HepG2 (cell line): ENCODE results near the gene PRR22. TPM values are rescaled to one million over a fixed set of nuclear protein-coding genes. Genes with fewer than 3 reads are reported as not detected.

ENCODE experiments used
- ARID4A ChIP-seq: sonication (generic); formaldehyde crosslinking; IDR thresholded peaks from 2 replicates; pipeline ENCODE4 v1.5.0; 2020; ENCODE audit warnings: mild to moderate bottlenecking, missing genetic modification reagents, borderline replicate concordance
- ATF7 ChIP-seq, 2 experiments: fragments of 450-650 bp in 1 of 2; sonication (generic) in 1 of 2; formaldehyde crosslinking in 1 of 2; IDR thresholded peaks; 2 replicates each; pipeline versions ENCODE4 v1.4.0 to v1.6.1; 2016 to 2020; ENCODE audit warnings: antibody characterized with exemption in 1 of 2, mild to moderate bottlenecking in 1 of 2, missing genetic modification reagents in 1 of 2
- HINFP ChIP-seq: sonication (generic); formaldehyde crosslinking; IDR thresholded peaks from 2 replicates; pipeline ENCODE4 v1.4.0; 2020; ENCODE audit warnings: low read depth, mild to moderate bottlenecking, missing genetic modification reagents
- KDM2A ChIP-seq: sonication (generic); formaldehyde crosslinking; IDR thresholded peaks from 2 replicates; pipeline ENCODE4 v1.4.0; 2020; ENCODE audit warnings: low read depth, missing genetic modification reagents, borderline replicate concordance
- KDM5A ChIP-seq: fragments of 200-600 bp; sonication (generic); IDR thresholded peaks from 2 replicates; pipeline ENCODE4 v1.7.0; 2018; ENCODE audit warnings: antibody characterized with exemption, mild to moderate bottlenecking, low read length, borderline replicate concordance
- MTF2 ChIP-seq: sonication (generic); formaldehyde crosslinking; IDR thresholded peaks from 2 replicates; pipeline ENCODE4 v1.5.0; 2020; ENCODE audit warnings: missing genetic modification reagents, borderline replicate concordance
- TARDBP ChIP-seq: sonication (generic); formaldehyde crosslinking; IDR thresholded peaks from 2 replicates; pipeline ENCODE4 v1.8.0; 2022; ENCODE audit warnings: mild to moderate bottlenecking, missing genetic modification reagents
- polyA plus RNA-seq, 8 experiments: library from polyadenylated mRNA; depleted of rRNA in 3 of 8; stranded (reverse) in 7 of 8; unstranded in 1 of 8; fragments of >200 nt; fragmentation: Illumina TruSeq in 4 of 8; extraction: Trizol in 4 of 8; gene quantifications; 2 replicates each; pipeline versions ENCODE4 v1.2.1 to v1.2.3, GENCODE V29; 2011 to 2016; ENCODE audit warnings: low read depth in 4 of 8, missing spikeins in 1 of 8, mixed read lengths in 1 of 8; ENCODE audit not compliant: insufficient read depth in 1 of 8
- total RNA-seq, 5 experiments: library from RNA; depleted of rRNA; stranded (reverse); fragments of >200 nt; fragmentation: Illumina TruSeq; extraction: Trizol; gene quantifications; 2 replicates each; pipeline ENCODE4 v1.2.3, GENCODE V29; 2016; ENCODE audit warnings: low read depth in 1 of 5
- TF ChIP-seq, protein P1 (sequence below): IDR thresholded peaks from 2 replicates; pipeline ENCODE4 v1.6.1; 2016; ENCODE audit warnings: low read depth, missing genetic modification reagents, missing compliant biosample characterization
- TF ChIP-seq, protein P2 (sequence below): sonication (generic); formaldehyde crosslinking; IDR thresholded peaks from 2 replicates; pipeline ENCODE4 v1.4.0; 2020; ENCODE audit warnings: missing genetic modification reagents
- TF ChIP-seq, protein P3 (sequence below): IDR thresholded peaks from 2 replicates; pipeline ENCODE4 v1.6.1; 2016

Gene PRR22
- total and polyA plus RNA-seq, 2 of the 13 experiments (the other 11 are each of a cell fraction or from before 2014, with no cell fraction given), result 0.84 to 2.3 TPM

- TF ChIP-seq, protein P1, sequence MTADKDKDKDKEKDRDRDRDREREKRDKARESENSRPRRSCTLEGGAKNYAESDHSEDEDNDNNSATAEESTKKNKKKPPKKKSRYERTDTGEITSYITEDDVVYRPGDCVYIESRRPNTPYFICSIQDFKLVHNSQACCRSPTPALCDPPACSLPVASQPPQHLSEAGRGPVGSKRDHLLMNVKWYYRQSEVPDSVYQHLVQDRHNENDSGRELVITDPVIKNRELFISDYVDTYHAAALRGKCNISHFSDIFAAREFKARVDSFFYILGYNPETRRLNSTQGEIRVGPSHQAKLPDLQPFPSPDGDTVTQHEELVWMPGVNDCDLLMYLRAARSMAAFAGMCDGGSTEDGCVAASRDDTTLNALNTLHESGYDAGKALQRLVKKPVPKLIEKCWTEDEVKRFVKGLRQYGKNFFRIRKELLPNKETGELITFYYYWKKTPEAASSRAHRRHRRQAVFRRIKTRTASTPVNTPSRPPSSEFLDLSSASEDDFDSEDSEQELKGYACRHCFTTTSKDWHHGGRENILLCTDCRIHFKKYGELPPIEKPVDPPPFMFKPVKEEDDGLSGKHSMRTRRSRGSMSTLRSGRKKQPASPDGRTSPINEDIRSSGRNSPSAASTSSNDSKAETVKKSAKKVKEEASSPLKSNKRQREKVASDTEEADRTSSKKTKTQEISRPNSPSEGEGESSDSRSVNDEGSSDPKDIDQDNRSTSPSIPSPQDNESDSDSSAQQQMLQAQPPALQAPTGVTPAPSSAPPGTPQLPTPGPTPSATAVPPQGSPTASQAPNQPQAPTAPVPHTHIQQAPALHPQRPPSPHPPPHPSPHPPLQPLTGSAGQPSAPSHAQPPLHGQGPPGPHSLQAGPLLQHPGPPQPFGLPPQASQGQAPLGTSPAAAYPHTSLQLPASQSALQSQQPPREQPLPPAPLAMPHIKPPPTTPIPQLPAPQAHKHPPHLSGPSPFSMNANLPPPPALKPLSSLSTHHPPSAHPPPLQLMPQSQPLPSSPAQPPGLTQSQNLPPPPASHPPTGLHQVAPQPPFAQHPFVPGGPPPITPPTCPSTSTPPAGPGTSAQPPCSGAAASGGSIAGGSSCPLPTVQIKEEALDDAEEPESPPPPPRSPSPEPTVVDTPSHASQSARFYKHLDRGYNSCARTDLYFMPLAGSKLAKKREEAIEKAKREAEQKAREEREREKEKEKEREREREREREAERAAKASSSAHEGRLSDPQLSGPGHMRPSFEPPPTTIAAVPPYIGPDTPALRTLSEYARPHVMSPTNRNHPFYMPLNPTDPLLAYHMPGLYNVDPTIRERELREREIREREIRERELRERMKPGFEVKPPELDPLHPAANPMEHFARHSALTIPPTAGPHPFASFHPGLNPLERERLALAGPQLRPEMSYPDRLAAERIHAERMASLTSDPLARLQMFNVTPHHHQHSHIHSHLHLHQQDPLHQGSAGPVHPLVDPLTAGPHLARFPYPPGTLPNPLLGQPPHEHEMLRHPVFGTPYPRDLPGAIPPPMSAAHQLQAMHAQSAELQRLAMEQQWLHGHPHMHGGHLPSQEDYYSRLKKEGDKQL (CRISPR knock-in tag), result peak; percentile 38; the same call in 1 of the 2 replicates
- TF ChIP-seq TARDBP (CRISPR knock-in tag), result peak; percentile 72; the same call in 1 of the 2 replicates
- no peak for TF ChIP-seq KDM5A
- no peak for TF ChIP-seq ATF7 (IDR thresholded peaks at IDR 0.05)
- TF ChIP-seq ATF7 (CRISPR knock-in tag; IDR thresholded peaks at IDR 0.05), result no peak
- TF ChIP-seq, protein P2, sequence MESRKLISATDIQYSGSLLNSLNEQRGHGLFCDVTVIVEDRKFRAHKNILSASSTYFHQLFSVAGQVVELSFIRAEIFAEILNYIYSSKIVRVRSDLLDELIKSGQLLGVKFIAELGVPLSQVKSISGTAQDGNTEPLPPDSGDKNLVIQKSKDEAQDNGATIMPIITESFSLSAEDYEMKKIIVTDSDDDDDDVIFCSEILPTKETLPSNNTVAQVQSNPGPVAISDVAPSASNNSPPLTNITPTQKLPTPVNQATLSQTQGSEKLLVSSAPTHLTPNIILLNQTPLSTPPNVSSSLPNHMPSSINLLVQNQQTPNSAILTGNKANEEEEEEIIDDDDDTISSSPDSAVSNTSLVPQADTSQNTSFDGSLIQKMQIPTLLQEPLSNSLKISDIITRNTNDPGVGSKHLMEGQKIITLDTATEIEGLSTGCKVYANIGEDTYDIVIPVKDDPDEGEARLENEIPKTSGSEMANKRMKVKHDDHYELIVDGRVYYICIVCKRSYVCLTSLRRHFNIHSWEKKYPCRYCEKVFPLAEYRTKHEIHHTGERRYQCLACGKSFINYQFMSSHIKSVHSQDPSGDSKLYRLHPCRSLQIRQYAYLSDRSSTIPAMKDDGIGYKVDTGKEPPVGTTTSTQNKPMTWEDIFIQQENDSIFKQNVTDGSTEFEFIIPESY (CRISPR knock-in tag), result peak; percentile 63; the same call in 1 of the 2 replicates
- TF ChIP-seq, protein P3, sequence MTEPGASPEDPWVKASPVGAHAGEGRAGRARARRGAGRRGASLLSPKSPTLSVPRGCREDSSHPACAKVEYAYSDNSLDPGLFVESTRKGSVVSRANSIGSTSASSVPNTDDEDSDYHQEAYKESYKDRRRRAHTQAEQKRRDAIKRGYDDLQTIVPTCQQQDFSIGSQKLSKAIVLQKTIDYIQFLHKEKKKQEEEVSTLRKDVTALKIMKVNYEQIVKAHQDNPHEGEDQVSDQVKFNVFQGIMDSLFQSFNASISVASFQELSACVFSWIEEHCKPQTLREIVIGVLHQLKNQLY (CRISPR knock-in tag), result no peak
- TF ChIP-seq KDM2A (CRISPR knock-in tag), result peak; percentile 74
- peak; percentile 71 for TF ChIP-seq ARID4A (CRISPR knock-in tag)
- TF ChIP-seq HINFP (CRISPR knock-in tag), result no peak
- peak; percentile 25; the same call in 1 of the 2 replicates for TF ChIP-seq MTF2 (CRISPR knock-in tag)
Observed at GRCh38 chr19:5826531-5827341, 42.2 kb upstream of the PRR22 start (continued).
